GM19023 (cell line): ENCODE measurements around the gene EML4.
"Not testable (repeated sequence)": the region's sequence is repeated elsewhere in the genome, so short reads cannot be mapped to it uniquely, and the experiment has no call there.

Source experiments
- ATAC-seq: cut with Tn5 transposase; IDR thresholded peaks from one replicate; pipeline ENCODE4 v1.9.1; 2021; ENCODE audit warnings: mild to moderate bottlenecking, moderate library complexity; ENCODE audit not compliant: unreplicated experiment

The EML4 gene

GRCh38 chr2:42328923-42329322, 159.8 kb downstream of the EML4 start:
- ATAC-seq = no peak

GRCh38 chr2:42329736-42330135, 160.6 kb downstream of the EML4 start:
- no peak for ATAC-seq

- no peak for ATAC-seq
Observed at GRCh38 chr2:42331569-42332284, 162.6 kb downstream of the EML4 start.

GRCh38 chr2:42332575-42332974, 163.4 kb downstream of the EML4 start:
- no peak for ATAC-seq

- ATAC-seq = no peak
Observed at GRCh38 chr2:42333579-42333978, 164.4 kb downstream of the EML4 start.

- no peak for ATAC-seq
Observed at GRCh38 chr2:42334220-42334619, 165.1 kb downstream of the EML4 start.

GRCh38 chr2:42334865-42335264, 165.7 kb downstream of the EML4 start:
- ATAC-seq = not testable (repeated sequence)

GRCh38 chr2:42335514-42336104, 166.5 kb downstream of the EML4 start:
- ATAC-seq = no peak

GRCh38 chr2:42336361-42336965, 167.3 kb downstream of the EML4 start:
- ATAC-seq = no peak

GRCh38 chr2:42337356-42337820, 168.2 kb downstream of the EML4 start:
- no peak for ATAC-seq

- ATAC-seq = no peak
Observed at GRCh38 chr2:42337846-42338566, 168.9 kb downstream of the EML4 start.

- no peak for ATAC-seq
Observed at GRCh38 chr2:42338567-42339190, 169.5 kb downstream of the EML4 start.

- ATAC-seq = no peak
Observed at GRCh38 chr2:42339191-42339912, 170.2 kb downstream of the EML4 start.

- ATAC-seq = no peak
Observed at GRCh38 chr2:42340045-42340937, 171.1 kb downstream of the EML4 start.

GRCh38 chr2:42340938-42341636, 171.9 kb downstream of the EML4 start:
- ATAC-seq = no peak

- peak; percentile 61 for ATAC-seq
Observed at GRCh38 chr2:42342061-42342794, 173.1 kb downstream of the EML4 start.

- no peak for ATAC-seq
Observed at GRCh38 chr2:42342795-42343241, 173.7 kb downstream of the EML4 start.

- no peak for ATAC-seq
Observed at GRCh38 chr2:42345986-42346385, 176.8 kb downstream of the EML4 start.
